ENCODE results near the gene DGKE. TPM values are rescaled to one million over a fixed set of nuclear protein-coding genes. Genes with fewer than 3 reads are reported as not detected.

DGKE gene
- total and polyA plus RNA-seq, 2 of the 13 experiments (the other 11 are each of a cell fraction or from before 2014, with no cell fraction given) = 3.2 to 5.3 TPM

GRCh38 chr17:56913867-56914580 is 80.1 kb downstream of the DGKE start, which contains the start of gene TRIM25 (continued):
- no peak; the same call in 1 of the 2 replicates for TF ChIP-seq ZNF572 (CRISPR knock-in tag; IDR thresholded peaks at IDR 0.05)
- TF ChIP-seq ZSCAN30 (CRISPR knock-in tag; IDR thresholded peaks at IDR 0.05) = 0 out of 2 replicates have a peak, but pooled peaks have one; percentile 33
- TF ChIP-seq SAP130 (CRISPR knock-in tag; IDR thresholded peaks at IDR 0.05; ENCODE audit: low read depth) = peak; percentile 86
- TF ChIP-seq FOXM1 (CRISPR knock-in tag; IDR thresholded peaks at IDR 0.05) = no peak
- no peak for TF ChIP-seq SCMH1 (CRISPR knock-in tag; IDR thresholded peaks at IDR 0.05; ENCODE audit: borderline replicate concordance)
- peak; percentile 78 for TF ChIP-seq AHR (CRISPR knock-in tag; IDR thresholded peaks at IDR 0.05)
- TF ChIP-seq ZHX1 (CRISPR knock-in tag; IDR thresholded peaks at IDR 0.05; ENCODE audit: low read depth) = peak; percentile 69; the same call in 1 of the 2 replicates
- TF ChIP-seq THYN1 (CRISPR knock-in tag; IDR thresholded peaks at IDR 0.05; ENCODE audit: borderline replicate concordance, low read depth) = peak; percentile 96
- TF ChIP-seq ZNF280B (CRISPR knock-in tag; IDR thresholded peaks at IDR 0.05; ENCODE audit: borderline replicate concordance) = peak; percentile 95; the same call in 1 of the 2 replicates
- peak; percentile 21; the same call in 1 of the 2 replicates for TF ChIP-seq KDM6A (CRISPR knock-in tag; IDR thresholded peaks at IDR 0.05; ENCODE audit: low read depth)
- TF ChIP-seq THAP9 (CRISPR knock-in tag; IDR thresholded peaks at IDR 0.05; ENCODE audit: borderline replicate concordance) = peak; percentile 93
- TF ChIP-seq HOXA3 (CRISPR knock-in tag; IDR thresholded peaks at IDR 0.05) = peak; percentile 52; the same call in 1 of the 2 replicates
- TF ChIP-seq ZNF430 (CRISPR knock-in tag; IDR thresholded peaks at IDR 0.05) = peak; percentile 81; the same call in 1 of the 2 replicates
- TF ChIP-seq KAT2B (IDR thresholded peaks at IDR 0.05; ENCODE audit: borderline replicate concordance, low read depth, low read length) = no peak
- no peak for TF ChIP-seq HNRNPUL1 (IDR thresholded peaks at IDR 0.05; ENCODE audit: low read depth, low read length)
- TF ChIP-seq HNF4G (IDR thresholded peaks at IDR 0.05; ENCODE audit: borderline replicate concordance, low read depth, low read length) = no peak
- peak; percentile 93 for TF ChIP-seq HNF4G (CRISPR knock-in tag; IDR thresholded peaks at IDR 0.05; ENCODE audit: borderline replicate concordance, low read depth)
- TF ChIP-seq SALL1 (CRISPR knock-in tag; IDR thresholded peaks at IDR 0.05) = peak; percentile 78
- TF ChIP-seq DMTF1 (CRISPR knock-in tag; IDR thresholded peaks at IDR 0.05) = 0 out of 2 replicates have a peak, but pooled peaks have one; percentile 24

All from HepG2 (cell line).